NCI-H748 (cell line): Measurements from ENCODE around the gene IQCH.

ENCODE experiments used
- DNase-seq: peaks from one replicate; lab custom pipeline; 2025; ENCODE audit not compliant: unreplicated experiment; lab: John Stamatoyannopoulos, UW

IQCH gene

DNA sequence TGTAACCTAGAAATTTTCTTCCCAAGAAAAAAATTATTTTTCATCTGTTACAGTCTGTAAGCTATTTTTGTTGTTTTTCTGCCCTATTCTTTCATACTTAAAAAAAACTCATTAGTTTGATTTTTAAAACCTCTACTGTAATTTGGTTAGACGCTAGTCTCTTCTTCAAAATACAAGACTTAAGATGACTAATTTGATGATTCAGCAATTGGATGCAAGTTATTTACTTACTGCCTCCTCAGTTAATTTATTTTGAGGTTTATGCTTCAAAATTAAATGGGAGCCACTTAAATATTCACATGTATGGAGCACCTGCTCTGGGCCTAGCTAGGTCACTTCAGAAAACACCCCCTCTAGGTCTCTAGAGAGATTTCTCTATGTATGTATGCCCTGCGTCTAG is 132.4 kb downstream of the IQCH start:
- DNase-seq, result no peak

- no peak for DNase-seq
Observed at GRCh38 chr15:67389975-67390374, 135.4 kb downstream of the IQCH start.

GRCh38 chr15:67394873-67395639 is 140.5 kb downstream of the IQCH start:
- peak; percentile 13 for DNase-seq

DNA sequence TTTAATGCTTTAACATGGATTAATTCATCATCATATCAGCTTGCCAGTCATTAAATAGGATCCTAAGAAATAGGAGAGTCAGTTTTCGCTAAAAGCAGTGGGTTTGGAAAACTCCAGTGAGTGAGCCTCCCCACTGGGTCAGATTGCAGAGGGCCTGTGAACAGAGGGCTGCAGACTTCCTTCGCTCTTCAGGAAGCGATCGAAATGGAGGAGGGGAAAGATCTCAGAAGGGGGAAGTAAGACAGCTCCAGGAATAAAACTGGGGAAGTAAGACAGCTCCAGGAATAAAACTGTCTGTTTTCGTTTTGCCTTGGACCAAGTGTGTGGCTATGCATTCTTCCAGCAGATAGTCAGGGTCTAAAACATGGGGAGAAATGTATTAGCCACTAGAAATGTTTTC is 141.5 kb downstream of the IQCH start:
- peak; percentile 37 for DNase-seq

GRCh38 chr15:67397139-67397538 is 142.6 kb downstream of the IQCH start:
- DNase-seq, result no peak

DNA sequence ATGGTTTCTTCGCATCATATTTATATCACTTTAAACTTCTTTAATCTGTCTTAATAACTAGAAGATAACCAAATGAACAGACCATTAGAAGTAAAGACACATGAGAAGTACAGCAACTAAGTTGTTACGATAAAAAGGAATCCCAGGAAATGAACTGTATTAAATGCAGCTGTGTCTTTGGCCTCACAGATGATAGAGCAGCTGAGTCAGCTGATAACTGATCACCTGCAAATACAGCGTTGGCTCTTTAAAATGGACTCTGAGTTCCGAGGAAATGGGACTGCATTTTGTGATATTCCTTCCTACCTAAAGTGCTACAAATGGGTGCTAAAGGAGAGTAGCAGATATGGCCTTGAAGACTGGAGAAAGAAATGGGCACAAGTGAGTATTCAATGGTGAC is 145.3 kb downstream of the IQCH start:
- no peak for DNase-seq

DNA sequence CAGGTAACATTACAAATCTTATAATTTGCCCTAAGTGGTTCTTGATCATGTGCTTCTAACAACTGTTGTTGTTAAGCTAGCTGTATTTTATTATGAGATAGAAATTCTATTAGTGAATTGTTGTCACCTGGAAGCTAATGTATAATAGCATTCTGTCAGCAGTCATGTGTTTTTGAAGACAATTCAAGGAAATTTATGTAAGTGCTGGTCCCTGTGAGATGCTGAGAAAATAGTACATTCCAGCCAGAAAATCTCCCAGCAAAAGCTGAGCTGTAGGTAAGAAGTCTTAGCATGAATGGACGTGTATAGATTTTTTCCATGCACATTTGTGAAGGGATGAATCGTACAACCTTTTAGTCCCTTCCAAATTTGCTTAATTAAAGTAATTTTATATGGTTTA is 146.3 kb downstream of the IQCH start:
- no peak for DNase-seq

DNA sequence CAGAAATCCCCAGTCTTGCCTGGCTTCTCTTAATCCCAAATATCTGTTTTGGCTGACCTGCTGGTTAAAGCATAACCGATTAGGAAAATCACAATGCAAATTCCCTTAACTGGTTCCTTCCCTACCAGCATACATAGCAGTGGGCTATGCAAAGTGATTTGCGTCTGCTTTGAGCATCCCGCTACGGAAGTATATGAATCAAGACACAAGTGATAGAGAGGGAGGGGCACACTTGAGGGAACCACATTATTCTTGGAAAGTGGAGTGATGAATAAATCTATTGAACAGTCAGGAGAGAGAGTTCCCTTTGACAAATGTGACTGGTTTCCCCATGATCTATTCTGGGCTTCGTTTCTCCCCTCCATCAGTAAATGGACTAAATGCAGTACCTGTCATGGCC is 146.8 kb downstream of the IQCH start:
- DNase-seq, result no peak

- peak; percentile 24 for DNase-seq
Observed at GRCh38 chr15:67403428-67404154, 149.0 kb downstream of the IQCH start.

DNA sequence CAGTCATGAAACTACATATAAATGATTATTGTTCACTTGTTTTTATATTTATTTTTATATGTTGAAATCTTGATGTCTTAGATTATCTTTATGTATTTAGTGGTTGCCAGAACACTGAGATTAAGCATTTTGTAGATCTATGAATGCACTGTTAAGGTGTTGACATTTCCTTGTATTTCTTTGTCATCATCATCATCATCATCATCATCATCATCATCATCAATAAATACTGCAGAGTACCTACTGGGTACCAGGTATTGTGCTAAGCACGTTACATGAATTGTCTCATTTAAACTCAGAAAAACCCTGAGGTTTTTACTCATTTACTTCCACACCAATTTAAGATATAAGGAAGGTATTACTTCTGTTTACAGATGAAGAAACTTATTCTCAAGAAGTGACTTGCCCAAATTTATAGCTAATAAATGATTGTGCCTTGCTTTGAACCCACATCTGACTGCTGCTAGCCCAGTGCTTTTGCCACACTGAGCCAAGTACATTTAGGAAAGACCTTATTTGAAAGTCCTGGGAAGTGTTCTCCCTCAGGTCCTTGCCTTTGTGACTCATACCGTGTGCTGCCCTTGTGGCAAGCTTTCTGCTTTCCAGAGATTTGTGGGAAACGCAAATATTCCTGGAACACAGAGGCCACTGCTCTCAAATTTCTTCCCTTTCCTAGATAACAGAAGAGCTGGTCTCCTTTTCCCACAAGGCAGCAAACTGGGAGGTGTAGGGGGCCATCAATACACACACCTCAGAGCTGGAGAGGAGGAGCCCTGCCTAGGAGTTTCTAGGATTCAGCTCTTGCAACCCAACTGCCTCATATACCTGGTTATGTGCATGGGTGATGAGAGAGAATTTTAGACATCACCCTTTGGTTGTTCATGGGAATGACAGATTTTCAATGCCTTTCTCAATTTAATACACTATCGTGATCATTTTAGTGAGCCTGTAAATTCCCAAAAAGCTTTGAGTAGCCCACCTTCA is 150.9 kb downstream of the IQCH start:
- no peak for DNase-seq

DNA sequence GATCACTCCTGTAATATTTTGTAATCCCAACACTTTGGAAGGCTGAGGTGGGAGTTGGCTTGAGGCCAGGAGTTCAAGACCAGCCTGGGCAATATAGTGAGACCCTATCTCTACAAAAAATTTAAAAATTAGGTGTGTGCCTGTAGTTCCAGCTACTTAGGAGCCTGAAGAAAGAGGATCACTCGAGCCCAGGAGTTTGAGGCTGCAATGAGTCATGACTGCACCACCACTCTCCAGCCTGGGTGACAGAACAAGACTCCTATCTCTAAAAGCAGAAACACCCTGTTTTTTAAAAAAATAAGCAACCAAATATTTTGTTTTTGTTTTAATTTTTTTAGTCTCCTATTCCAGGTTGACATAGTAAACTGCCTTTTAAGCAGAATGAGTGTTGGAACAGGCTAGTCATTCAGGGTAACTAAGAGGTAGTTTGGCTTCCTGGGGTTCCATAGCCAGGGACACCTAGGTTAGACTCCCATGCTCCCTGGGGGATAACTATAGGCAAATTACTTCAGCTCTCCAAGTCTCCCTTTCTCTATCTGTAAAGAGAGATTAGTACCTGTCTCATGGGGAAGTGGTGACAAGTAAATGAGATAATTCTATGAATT is 151.8 kb downstream of the IQCH start:
- no peak for DNase-seq

- DNase-seq, result peak; percentile 89
Observed at GRCh38 chr15:67407786-67408185, 153.2 kb downstream of the IQCH start.

DNA sequence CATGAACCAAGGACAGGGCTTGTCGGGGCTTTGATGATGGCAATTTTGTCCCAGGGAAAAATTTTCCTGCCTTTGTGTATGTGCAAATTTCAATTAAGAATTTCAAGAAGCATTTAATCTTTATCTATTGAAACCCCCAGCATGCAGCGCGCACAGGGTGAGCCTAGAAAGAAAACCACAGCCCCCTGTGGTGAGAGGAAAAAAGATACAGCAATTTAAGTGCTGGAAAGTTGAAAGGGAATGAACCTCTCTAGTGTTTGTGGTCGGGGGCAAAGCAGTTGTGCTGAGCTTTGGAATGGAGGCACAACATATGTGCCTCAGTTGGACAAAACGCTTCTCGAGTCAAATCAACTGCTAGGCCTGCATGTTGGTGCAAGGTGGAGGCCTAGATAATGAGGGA is 154.6 kb downstream of the IQCH start:
- peak; percentile 69 for DNase-seq

- no peak for DNase-seq
Observed at GRCh38 chr15:67411486-67411885, 156.9 kb downstream of the IQCH start.

DNA sequence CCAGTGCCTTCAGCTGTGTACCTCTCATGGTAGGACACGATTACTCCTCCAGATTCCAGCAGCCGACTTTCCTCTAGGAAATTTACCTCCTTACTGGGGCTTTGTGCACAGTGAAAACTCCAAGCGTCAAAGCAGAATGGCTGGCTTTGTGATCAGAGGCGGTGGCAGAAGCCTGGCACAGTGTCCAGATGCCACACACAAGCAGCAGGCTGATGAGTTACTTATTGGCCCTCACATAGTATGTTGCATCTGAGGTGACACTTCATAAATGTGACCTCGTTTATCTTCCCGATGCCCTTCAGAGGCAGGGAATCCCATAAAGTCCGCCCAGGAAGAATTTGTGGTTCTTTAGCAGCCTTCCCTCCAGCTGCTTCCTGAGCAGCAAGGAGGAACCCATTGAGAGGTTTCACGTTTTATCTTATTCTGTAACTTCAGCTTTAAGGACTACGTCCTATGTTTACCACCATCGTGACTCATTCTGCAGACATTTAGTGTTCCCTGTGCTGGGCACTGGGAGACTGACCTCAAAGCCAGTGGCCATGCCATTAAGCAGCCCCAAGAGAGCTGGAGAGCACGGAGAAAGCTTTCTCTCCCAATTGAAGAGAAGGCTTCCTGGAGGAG is 159.3 kb downstream of the IQCH start:
- DNase-seq, result no peak

DNA sequence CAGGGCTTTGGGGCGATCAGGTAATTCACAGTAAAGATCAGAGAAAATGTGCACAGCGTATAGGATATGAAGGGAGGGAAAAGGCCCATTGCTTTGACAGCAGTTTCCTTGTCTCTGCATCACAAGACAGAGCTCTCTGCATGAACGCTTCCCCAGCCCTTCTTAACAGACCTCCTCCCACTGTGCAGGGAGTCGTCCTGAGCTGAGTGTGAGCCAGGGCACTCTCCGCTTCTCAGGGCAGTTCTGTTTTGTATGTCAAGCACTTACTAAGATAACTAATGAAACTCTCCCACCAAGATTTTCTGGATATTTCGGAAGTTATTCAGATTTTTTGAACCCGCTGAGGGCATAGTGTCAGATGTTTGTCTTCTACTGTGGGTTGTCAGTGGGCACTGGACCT is 160.6 kb downstream of the IQCH start:
- DNase-seq, result no peak

DNA sequence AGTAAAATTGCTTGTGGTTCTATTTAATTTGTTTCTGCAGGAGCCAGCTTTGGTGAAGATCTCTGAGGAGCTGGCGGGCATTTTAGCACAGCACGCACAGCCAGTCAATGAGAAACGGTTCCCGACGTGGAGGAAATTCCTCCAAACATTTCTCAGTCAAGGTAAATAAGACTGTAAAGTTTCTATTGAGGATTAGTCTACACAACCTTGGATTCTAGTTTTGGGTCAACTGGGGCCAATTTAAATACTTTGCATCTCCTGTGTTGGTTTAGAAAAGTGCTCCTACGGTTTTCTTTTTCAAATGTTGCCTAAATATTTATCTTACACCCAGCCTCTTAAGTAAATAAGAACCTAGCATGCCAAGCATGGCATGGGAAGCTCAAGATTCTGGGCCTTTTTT is 162.3 kb downstream of the IQCH start:
- DNase-seq, result no peak

DNA sequence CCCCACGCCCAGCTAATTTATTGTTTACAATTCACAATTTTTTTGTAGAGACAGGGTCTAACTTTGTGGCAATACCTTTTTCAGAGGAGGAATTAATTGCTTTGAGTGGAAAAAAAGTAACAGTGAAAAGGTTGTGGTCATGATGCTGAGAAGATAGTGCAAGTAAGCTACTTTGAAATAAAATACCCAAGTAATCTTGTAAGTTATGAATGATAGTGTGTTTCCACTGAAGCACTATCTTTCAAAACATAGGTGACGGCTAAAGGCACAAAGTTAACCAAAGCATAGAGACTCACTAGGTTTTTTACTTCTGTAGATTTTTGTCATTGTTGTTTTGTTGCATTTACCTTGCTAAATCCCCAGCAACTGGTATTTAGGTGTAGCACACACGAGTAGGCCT is 165.1 kb downstream of the IQCH start:
- no peak for DNase-seq

DNA sequence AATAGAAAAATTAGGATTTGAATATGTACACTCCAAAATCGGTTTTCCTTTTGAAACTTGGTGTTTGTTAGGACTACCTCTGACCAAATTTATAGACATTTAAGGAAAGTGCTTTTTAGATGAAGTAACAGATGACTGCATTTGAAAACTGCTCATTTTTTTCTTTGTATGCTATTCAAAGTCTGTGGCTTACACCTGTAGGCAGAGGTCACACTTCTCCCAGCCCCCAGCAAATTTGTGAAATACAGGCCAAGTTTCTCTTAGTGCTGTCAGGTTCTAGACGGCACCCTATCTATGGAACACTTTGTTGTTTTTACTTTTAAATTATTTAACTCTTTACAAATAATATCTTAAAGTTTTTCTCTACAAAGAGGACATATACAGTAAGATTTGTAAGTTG is 165.6 kb downstream of the IQCH start:
- no peak for DNase-seq

GRCh38 chr15:67421105-67421504 is 166.5 kb downstream of the IQCH start:
- DNase-seq, result no peak

GRCh38 chr15:67422296-67422695 is 167.7 kb downstream of the IQCH start:
- DNase-seq, result peak; percentile 18
